ENCODE results near the gene ADGRB3.

The ADGRB3 gene

DNA sequence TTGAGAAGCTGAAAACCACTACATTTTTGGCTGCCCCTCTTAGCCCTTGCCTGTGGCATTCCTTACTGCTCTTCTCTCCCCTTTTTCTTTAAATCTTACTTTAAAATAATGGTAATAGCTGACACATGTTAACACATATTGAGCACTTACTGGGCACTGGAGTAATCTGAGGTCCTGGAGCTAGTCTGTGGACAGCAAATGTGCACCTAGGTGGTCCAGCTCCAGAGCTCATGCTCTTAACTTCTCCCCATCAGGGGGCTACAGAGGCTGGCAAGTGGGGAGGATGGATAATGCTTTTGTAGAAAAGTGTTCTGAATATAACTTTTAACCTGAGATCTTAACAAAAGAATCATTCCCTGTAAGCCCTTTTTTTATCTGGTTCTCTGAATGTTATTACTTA lies 74.8 kb downstream of the ADGRB3 start:
- no peak for FAIRE-seq

DNA sequence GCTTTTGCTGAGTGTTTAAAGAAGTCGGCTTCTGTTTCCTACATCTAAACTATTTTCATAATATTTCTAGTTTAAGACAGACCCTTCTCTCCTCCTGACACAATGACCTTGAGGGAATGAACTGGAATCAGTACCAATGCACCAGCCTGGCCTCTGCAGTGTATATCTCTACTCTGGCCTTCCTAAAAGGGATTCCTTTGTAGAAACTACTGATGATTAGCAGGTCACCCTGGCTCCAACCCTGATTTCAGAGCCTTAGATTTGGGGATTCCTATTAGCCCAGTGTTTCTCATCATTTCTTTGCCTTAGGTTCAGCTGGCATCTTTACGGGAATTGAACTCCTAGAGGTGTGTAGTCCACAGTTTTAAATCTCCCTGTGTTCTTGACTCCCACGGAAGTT lies 75.4 kb downstream of the ADGRB3 start:
- no peak for FAIRE-seq

- no peak for FAIRE-seq
These were observed 75.8 kb downstream of the ADGRB3 start for GRCh38 chr6:68710916-68711315.

DNA sequence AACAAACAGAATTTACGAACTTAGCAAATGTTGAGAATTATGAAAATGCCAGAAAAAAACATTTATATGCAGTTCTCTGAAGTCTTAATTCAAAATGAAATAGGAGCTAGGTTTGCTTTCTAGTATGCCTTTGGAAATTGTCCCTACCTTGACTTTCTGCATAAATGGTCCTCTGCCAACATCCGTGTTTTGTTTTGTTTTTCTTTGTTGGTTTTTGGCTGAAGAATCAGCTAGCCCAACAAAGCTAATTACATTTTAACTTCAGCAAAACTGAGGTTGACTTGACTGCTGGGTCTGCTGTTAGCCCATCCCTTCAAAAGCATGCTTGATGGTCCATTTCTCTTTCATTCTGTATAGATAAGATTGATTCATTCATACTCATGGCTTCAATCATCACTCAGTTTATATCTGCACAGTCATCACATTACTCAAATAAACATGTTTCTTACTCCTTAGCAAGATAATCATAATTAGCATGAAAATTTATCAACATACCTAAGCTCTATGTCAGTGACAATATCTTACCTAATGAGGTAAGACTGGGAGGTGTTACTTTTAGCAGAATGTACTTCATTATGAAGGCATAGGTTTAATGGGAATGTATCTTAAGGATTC lies 76.4 kb downstream of the ADGRB3 start:
- no peak for FAIRE-seq

DNA sequence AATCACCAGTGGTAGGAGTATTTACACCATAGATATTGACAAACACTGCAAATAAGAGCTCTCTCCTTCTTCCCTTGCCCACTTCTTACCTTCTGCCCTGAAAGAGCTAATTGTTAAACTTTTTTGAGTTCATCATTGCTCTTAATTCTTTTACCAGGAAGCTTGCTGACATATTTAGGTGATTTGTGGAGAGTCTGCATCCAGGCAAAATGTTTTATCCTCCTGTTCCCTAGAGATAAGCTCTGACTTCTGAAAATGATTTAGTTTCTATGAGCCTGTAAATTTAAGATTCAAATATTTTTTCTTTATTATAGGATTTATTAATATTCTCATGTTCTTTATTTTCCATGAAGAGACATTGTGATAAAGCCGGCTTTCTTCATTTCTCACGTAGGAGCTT lies 81.5 kb downstream of the ADGRB3 start:
- no peak for FAIRE-seq

DNA sequence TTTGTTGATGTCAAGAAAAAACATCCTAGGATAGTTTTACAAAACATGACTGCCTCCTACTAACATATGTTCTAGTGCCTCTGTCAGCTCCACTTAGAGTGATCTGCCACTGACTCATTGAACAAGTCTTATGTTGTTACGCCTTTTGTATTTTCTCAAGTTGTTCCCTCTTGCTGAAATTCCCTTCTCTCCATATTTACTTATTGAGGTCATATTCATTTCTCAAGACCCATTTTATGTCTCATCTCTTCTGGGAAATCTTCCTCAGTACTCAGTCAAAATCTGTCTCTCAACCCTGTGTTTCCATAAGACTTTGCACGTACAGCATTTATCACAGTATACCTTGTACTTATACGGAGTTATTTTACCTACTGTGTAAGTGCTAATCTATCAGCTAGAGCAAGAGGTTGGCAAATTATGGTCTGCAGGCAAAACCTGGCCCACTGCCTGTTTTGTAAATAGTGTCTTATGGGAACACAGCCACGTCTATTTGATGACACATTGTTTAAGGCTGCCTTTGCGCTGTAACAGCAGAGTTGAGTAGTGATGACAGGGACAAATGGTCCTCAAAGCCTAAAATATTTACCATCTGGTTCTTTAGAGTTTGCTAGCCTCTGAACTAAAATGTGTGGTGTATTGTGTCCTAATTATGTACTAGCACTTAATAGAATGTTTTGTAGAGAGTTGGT lies 83.4 kb downstream of the ADGRB3 start:
- no peak for FAIRE-seq

- no peak for FAIRE-seq
These were observed 84.7 kb downstream of the ADGRB3 start for GRCh38 chr6:68719761-68720160.

GRCh38 chr6:68722891-68723527 lies 87.9 kb downstream of the ADGRB3 start:
- FAIRE-seq = no peak

DNA sequence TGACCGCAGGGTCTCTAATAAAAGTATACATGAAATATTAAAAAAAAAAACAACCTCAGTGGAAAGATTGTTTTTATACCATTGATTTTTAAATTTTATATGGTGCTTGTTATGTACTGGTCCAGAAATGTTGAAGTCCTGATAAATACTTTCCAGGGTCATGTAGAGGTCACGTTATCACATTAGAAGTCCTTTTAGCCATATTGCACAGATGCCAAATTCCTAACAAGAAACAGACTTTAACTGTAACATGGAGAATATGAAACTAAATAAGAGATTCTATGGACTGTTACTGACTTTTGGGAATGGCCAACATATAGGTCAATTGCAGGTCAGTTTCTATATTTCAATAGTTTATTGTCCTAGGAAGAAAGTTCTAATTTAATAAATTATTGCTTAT lies 89.0 kb downstream of the ADGRB3 start:
- FAIRE-seq = no peak

GRCh38 chr6:68726337-68726736 lies 91.3 kb downstream of the ADGRB3 start:
- FAIRE-seq = no peak

- FAIRE-seq = no peak
These were observed 91.9 kb downstream of the ADGRB3 start for GRCh38 chr6:68726992-68727391.

GRCh38 chr6:68727699-68728098 lies 92.6 kb downstream of the ADGRB3 start:
- no peak for FAIRE-seq

DNA sequence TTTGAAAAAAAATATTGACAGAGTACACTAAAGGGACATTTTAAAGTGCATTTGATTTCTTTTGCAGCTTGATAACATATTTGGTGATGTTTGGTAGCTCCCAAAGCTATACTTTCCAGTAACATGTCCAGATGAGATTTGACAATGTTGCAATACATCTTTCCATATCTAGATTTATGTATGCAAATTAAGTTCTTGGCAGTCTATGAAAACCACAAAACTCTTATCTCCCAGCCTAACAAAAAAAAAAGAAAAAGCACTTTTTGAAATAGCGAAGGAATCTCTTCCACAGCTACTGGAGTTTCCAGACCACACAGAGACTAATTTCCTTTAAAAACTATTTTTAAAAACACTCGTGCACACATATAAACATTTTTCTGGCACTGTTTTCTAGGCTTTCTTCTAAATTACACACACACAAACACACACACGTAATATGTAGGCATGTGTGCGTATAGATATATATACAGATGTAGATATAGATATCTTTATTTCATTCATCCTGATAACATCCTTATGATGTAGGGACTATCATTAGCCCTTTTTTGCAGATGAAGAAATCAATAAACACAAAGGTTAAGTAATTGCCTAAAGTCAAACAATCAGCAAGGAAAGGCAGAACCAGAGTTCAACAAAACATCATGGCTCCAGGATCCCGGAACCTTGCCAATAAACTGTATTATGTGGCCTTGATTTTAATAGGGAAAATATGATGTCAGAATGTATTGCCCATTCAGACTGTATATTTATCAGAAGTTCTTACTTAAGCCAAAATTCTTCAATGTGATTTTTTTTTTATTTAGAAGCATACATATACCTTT lies 93.3 kb downstream of the ADGRB3 start:
- FAIRE-seq = no peak

DNA sequence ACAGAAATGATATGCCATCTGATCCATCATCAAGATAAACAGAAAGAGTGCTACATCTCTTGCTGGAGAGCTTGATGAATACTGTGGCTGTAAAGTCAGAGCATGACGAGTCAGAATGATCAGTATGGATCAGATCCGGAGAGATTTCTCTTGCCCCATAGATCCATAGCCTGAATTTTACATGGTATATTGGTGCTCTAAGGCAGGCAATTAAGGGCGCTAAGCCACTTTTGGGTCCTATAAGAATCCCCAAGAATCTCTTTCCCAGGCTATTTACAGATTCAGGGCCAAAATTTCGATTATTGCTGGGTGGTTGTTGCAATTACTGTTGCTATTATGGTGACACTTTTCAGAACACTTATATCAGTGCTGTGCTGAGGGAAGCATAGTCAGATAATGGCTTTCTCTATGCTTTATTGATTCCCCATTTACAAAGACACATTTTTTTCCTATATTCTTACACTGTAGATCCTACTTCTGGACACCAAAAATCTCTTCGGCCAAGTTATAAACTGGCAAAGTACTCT lies 94.4 kb downstream of the ADGRB3 start:
- no peak for FAIRE-seq

- FAIRE-seq = no peak
These were observed 95.4 kb downstream of the ADGRB3 start for GRCh38 chr6:68730291-68731054.

DNA sequence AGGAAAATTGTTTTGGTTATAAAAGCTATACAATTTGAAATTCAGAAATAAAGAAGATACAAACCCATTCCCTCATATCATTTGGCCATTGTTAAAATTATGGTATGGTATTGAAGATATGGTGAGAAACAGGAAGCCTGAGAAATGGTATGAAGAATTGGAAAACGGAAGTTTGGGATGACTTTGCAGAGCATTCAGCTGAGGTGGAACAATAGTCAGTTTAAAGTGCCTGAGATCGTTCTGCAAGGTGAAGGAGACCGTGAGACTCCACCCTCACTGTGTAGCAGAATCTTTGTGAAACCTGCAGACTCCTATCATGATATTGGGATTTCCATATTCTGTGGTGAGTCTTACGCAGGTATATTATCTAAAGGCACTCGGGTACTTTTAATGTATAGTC lies 97.3 kb downstream of the ADGRB3 start:
- FAIRE-seq = no peak

GRCh38 chr6:68735866-68736265 lies 100.8 kb downstream of the ADGRB3 start:
- FAIRE-seq = no peak

DNA sequence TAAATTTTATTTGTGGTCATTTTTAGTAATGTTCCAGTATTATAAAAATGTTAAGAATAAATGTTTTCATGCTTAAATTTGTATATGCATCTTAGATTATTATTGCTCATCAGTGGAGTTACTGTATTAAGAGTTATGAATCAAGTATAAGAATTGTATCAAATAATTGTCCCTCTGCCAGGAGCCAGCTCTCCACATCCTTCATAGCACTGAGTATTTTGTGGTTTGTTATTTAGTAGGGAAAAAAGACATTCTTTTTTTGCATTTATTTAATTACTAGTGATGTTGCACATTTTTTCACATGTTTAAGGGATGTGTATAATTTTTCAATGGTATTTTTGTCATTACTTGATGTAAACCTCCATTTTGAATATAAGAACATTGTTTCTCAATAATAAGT lies 102.0 kb downstream of the ADGRB3 start:
- no peak for FAIRE-seq

GRCh38 chr6:68738039-68738438 lies 103.0 kb downstream of the ADGRB3 start:
- FAIRE-seq = no peak

DNA sequence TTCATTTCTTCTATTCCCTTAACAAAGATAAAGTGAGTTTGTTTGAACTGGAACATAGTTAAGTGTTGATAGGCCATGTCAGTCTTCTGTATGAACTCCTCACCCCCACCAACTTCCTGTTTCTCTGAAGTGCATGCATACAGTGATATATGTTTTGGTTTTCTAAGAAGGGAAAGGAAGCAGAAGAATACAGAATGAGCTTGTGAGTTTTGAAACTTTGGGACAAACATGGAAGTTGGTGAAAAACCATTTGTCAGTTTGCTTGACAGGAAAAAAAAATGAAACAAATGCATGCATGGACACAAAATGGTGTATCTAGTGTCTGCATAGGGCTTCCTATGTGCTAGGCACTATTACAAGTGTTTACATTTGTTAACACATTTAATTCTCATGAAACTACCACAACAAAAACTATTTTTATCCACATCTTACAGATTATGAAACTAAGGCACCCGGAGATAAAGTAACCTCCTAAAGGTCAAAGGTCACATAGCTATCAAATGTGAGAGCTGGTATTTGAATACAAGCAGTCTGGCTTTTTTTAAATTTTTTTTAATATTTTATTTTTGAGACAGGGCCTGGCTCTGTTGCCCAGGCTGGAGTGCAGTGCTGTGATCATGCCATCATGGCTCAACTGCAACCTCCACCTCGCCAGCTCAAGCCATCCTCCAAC lies 105.9 kb downstream of the ADGRB3 start:
- FAIRE-seq = no peak

GRCh38 chr6:68741501-68742386 lies 106.7 kb downstream of the ADGRB3 start:
- no peak for FAIRE-seq
